Progenitor cell of endocrine pancreas (in vitro differentiated cells): ENCODE measurements around the gene LENG9. TPM values are rescaled to one million over a fixed set of nuclear protein-coding genes. Genes with fewer than 3 reads are reported as not detected.

Experiments
- DNase-seq: peaks from one replicate; pipeline ENCODE4 v3.0.0; 2021; ENCODE audit warnings: low spot score; ENCODE audit not compliant: unreplicated experiment
- H3K27ac Mint-ChIP-seq: 2 replicates; pipeline ENCODE4 v1.8.0; 2021; ENCODE audit warnings: mild to moderate bottlenecking, moderate library complexity, mixed read lengths
- H3K27me3 Mint-ChIP-seq: 2 replicates; pipeline ENCODE4 v1.8.0; 2021; ENCODE audit warnings: mixed read lengths
- H3K36me3 Mint-ChIP-seq: 2 replicates; pipeline ENCODE4 v1.8.0; 2022; ENCODE audit warnings: mixed read lengths; ENCODE audit not compliant: insufficient read depth
- H3K4me1 Mint-ChIP-seq: 2 replicates; pipeline ENCODE4 v1.8.0; 2021; ENCODE audit warnings: low read depth, mixed read lengths
- H3K4me3 Mint-ChIP-seq: 2 replicates; pipeline ENCODE4 v1.8.0; 2021; ENCODE audit warnings: low read depth, mild to moderate bottlenecking, moderate library complexity, mixed read lengths
- H3K9me3 Mint-ChIP-seq: 2 replicates; pipeline ENCODE4 v1.8.0; 2021; ENCODE audit warnings: low read depth, mixed read lengths
- total RNA-seq: library from RNA; stranded (reverse); gene quantifications from 2 replicates; pipeline ENCODE4 v1.2.1, GENCODE V29; 2021
- TF ChIP-seq, protein P1 (sequence below): fragments of 200-600 bp; sonication (generic); IDR thresholded peaks from one replicate; pipeline ENCODE4 v1.5.0; 2021; ENCODE audit warnings: antibody characterized with exemption, mild to moderate bottlenecking; ENCODE audit not compliant: unreplicated experiment

The LENG9 gene
- total RNA-seq, 1 donor from 2014 or later = 0.72 TPM

GRCh38 chr19:54489766-54490165 is 26.2 kb upstream of the LENG9 start:
- H3K4me3 Mint-ChIP-seq = no peak overlapping the region
- TF ChIP-seq, protein P1, sequence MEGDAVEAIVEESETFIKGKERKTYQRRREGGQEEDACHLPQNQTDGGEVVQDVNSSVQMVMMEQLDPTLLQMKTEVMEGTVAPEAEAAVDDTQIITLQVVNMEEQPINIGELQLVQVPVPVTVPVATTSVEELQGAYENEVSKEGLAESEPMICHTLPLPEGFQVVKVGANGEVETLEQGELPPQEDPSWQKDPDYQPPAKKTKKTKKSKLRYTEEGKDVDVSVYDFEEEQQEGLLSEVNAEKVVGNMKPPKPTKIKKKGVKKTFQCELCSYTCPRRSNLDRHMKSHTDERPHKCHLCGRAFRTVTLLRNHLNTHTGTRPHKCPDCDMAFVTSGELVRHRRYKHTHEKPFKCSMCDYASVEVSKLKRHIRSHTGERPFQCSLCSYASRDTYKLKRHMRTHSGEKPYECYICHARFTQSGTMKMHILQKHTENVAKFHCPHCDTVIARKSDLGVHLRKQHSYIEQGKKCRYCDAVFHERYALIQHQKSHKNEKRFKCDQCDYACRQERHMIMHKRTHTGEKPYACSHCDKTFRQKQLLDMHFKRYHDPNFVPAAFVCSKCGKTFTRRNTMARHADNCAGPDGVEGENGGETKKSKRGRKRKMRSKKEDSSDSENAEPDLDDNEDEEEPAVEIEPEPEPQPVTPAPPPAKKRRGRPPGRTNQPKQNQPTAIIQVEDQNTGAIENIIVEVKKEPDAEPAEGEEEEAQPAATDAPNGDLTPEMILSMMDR = no peak
- H3K36me3 Mint-ChIP-seq = no peaks in the 10 kb centered on the region
- H3K4me1 Mint-ChIP-seq = no peaks in the 10 kb centered on the region
- peaks cover 9% of the 10 kb centered on the region for H3K9me3 Mint-ChIP-seq
- no peak for DNase-seq
- no peak overlapping the region for H3K27ac Mint-ChIP-seq
- H3K27me3 Mint-ChIP-seq = peaks cover 5% of the 10 kb centered on the region

GRCh38 chr19:54489341-54489740 is 25.8 kb upstream of the LENG9 start:
- Mint-ChIP-seq H3K4me3 (no peak overlapping the region), H3K27me3 (peaks cover 8% of the 10 kb centered on the region), H3K36me3 (no peaks in the 10 kb centered on the region), H3K27ac (no peak overlapping the region), H3K9me3 (peaks cover 8% of the 10 kb centered on the region), H3K4me1 (no peaks in the 10 kb centered on the region)
- TF ChIP-seq, protein P1 = no peak
- no peak for DNase-seq

DNA sequence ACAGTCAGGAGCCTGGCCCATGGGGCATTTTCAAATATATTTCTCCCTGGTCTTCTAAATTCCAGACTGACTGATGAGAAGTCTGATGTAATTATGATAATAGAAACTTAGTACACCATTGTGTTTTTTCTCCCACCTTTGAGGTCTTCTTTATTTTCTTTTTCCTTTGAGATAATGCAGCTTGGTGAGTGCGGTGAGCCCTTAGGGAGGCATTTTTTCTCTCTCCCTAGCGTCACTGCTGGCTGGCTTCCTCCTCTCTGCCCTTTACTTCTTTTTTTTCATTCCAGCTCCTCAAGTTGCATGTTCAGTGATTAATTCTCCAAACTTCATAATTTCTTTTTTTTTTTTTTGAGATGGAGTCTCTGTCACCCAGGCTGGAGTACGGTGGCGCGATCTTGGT is 22.3 kb upstream of the LENG9 start:
- TF ChIP-seq, protein P1 = no peak
- H3K36me3 Mint-ChIP-seq = no peaks in the 10 kb centered on the region
- no peak for DNase-seq
- H3K27ac Mint-ChIP-seq = no peak overlapping the region
- H3K9me3 Mint-ChIP-seq = no peaks in the 10 kb centered on the region
- H3K4me3 Mint-ChIP-seq = no peak overlapping the region
- H3K4me1 Mint-ChIP-seq = no peaks in the 10 kb centered on the region
- H3K27me3 Mint-ChIP-seq = peaks cover 17% of the 10 kb centered on the region

- Mint-ChIP-seq H3K27me3 (peaks cover 22% of the 10 kb centered on the region), H3K9me3 (no peaks in the 10 kb centered on the region), H3K4me3 (no peak overlapping the region), H3K36me3 (no peaks in the 10 kb centered on the region), H3K4me1 (no peaks in the 10 kb centered on the region), H3K27ac (no peak overlapping the region)
- no peak for DNase-seq
- TF ChIP-seq, protein P1 = no peak
Observed at GRCh38 chr19:54484451-54484850, 20.9 kb upstream of the LENG9 start.

DNA sequence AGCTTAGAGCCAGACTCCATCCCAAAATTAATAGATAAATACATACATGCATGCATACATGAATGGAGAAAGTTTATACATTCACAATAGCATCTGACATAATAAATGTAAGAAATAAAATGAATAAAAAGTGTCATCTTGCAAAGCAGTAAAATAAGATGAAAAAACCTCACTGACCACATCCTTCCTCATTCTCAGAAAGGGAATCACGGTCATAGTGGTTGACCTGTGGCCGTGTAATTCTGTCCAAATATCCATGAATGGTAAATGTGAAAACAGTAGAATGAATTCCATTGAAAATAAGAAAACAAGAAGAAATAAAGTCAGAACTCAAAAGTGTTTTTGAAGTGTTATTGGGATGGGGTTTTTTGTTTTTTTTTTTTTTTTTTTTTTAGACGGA is 19.3 kb upstream of the LENG9 start:
- H3K27me3 Mint-ChIP-seq = peaks cover 27% of the 10 kb centered on the region
- no peak for DNase-seq
- H3K27ac Mint-ChIP-seq = no peak overlapping the region
- H3K36me3 Mint-ChIP-seq = no peaks in the 10 kb centered on the region
- H3K4me1 Mint-ChIP-seq = no peaks in the 10 kb centered on the region
- no peak overlapping the region for H3K4me3 Mint-ChIP-seq
- no peaks in the 10 kb centered on the region for H3K9me3 Mint-ChIP-seq
- TF ChIP-seq, protein P1 = no peak
